Measurements from ENCODE around the gene PCP2. TPM values are rescaled to one million over a fixed set of nuclear protein-coding genes. Genes with fewer than 3 reads are reported as not detected.

Gene PCP2
- total and polyA plus RNA-seq, 2 donors (not counting 1 experiment from before 2014, with no cell fraction given), result 6.5 to 9.3 TPM

GRCh38 chr19:7614859-7615741, 18.4 kb downstream of the PCP2 start:
- CTCF ChIA-PET, result no interaction called here

More at GRCh38 chr19:7614859-7615741, 18.4 kb downstream of the PCP2 start:
- no peak overlapping the region for H3K4me3 Mint-ChIP-seq
- no peak for ATAC-seq (ENCODE audit: low read depth)
- H3K4me1 Mint-ChIP-seq, result no peaks in the 10 kb centered on the region
- H3K4me1 ChIP-seq (ENCODE audit: control insufficient read depth in 2 of 2, insufficient read depth in 2 of 2, low read length in 2 of 2), result no peaks in the 10 kb centered on the region
- H3K4me3 ChIP-seq (ENCODE audit: control extremely low read depth in 1 of 5, extremely low read depth in 1 of 5, insufficient read depth in 1 of 5, low read depth in 2 of 5, low read length in 4 of 5), result no peak overlapping the region
- H3K79me2 ChIP-seq (ENCODE audit: control insufficient read depth, insufficient read depth, low read length), result no peaks in the 10 kb centered on the region
- no peak overlapping the region for H3K4me2 ChIP-seq (replicated peaks; ENCODE audit: low read depth, low read length, poor library complexity, severe bottlenecking)
- intact Hi-C loops (cut with micrococcal nuclease), result no loop called here
- POLR2A ChIA-PET, result no interaction called here
- H3K9me3 ChIP-seq (ENCODE audit: control extremely low read depth in 1 of 3, control insufficient read depth in 2 of 3, insufficient read depth in 1 of 3, low read length in 2 of 3), result peaks cover 0 to 10% (median 0%) of the 10 kb centered on the region in 3 donors
- H4K20me1 ChIP-seq (ENCODE audit: control insufficient read depth, insufficient read depth, low read length, poor library complexity, severe bottlenecking), result no peaks in the 10 kb centered on the region
- H3K36me3 ChIP-seq (replicated peaks in 1 of 2; ENCODE audit: control extremely low read depth in 1 of 2, control insufficient read depth in 1 of 2, extremely low read depth in 1 of 2, insufficient read depth in 2 of 2, low read length in 1 of 2), result peaks cover 0 to 11% of the 10 kb centered on the region in 2 experiments
- H3K27ac ChIP-seq (ENCODE audit: low read length in 2 of 2), result no peak overlapping the region
- no peaks in the 10 kb centered on the region for H3K27me3 Mint-ChIP-seq
- no peak overlapping the region for H2AFZ ChIP-seq (ENCODE audit: insufficient read depth, low read depth, low read length, poor library complexity, severe bottlenecking)
- DNase-seq, result no peak
- TF ChIP-seq EZH2 (IDR thresholded peaks at IDR 0.05; ENCODE audit: borderline replicate concordance, insufficient read depth, low read depth, low read length, poor library complexity, severe bottlenecking) (no peak), CTCF (IDR thresholded peaks at IDR 0.05) (no peak)
- no peak overlapping the region for H3K9ac ChIP-seq (ENCODE audit: low read length)
- H3K9me3 Mint-ChIP-seq (ENCODE audit: insufficient read depth), result no peaks in the 10 kb centered on the region
- no peaks in the 10 kb centered on the region for H3K27me3 ChIP-seq (replicated peaks in 1 of 4; ENCODE audit: control extremely low read depth in 1 of 4, control insufficient read depth in 3 of 4, insufficient read depth in 4 of 4, low read length in 3 of 4)
- H3K27ac Mint-ChIP-seq, result no peak overlapping the region
- WGBS (ENCODE audit: insufficient coverage), result 95% methylated on average over 52 of the region's 59 CpGs
